H1 (cell line): ENCODE measurements around the gene FXR2. TPM values are rescaled to one million over a fixed set of nuclear protein-coding genes. Genes with fewer than 3 reads are reported as not detected.

ENCODE experiments used
- ATF3 ChIP-seq: IDR thresholded peaks from 2 replicates; pipeline ENCODE4 v1.6.1; 2011; ENCODE audit warnings: low read depth, mild to moderate bottlenecking, low read length; ENCODE audit not compliant: insufficient read depth
- BACH1 ChIP-seq: IDR thresholded peaks from 2 replicates; pipeline ENCODE4 v1.6.1; 2012; ENCODE audit warnings: low read length, improper control_type of control experiment
- CBX5 ChIP-seq: fragments of 300-800, 300-1000 bp; sonication (generic); IDR thresholded peaks from 2 replicates; pipeline ENCODE4 v1.7.1; 2016; ENCODE audit warnings: antibody characterized with exemption, low read length, low read depth
- CHD1 ChIP-seq: IDR thresholded peaks from 2 replicates; pipeline ENCODE4 v1.6.1; 2012; ENCODE audit warnings: low read depth, low read length, improper control_type of control experiment
- CTBP2 ChIP-seq: IDR thresholded peaks from 2 replicates; pipeline ENCODE4 v1.7.0; 2011; ENCODE audit warnings: borderline replicate concordance, mild to moderate bottlenecking, moderate library complexity, mixed read lengths, low read length; ENCODE audit not compliant: insufficient read depth, insufficient read length
- E2F6 ChIP-seq: IDR thresholded peaks from 2 replicates; pipeline ENCODE4 v1.6.1; 2012; ENCODE audit warnings: inconsistent platforms
- EP300 ChIP-seq, 2 experiments: IDR thresholded peaks; 1 replicate in 1 of 2; 2 replicates in 1 of 2; pipeline ENCODE4 v1.6.1; 2011 to 2012; ENCODE audit warnings: low read depth in 2 of 2, low read length in 2 of 2, mild to moderate bottlenecking in 2 of 2, borderline replicate concordance in 1 of 2, inconsistent platforms in 1 of 2, moderate library complexity in 1 of 2
- GABPA ChIP-seq: IDR thresholded peaks from 2 replicates; pipeline ENCODE4 v1.6.1; 2011; ENCODE audit warnings: mild to moderate bottlenecking, low read length, moderate library complexity, borderline replicate concordance; ENCODE audit not compliant: insufficient read depth
- JUN ChIP-seq: IDR thresholded peaks from 2 replicates; pipeline ENCODE4 v1.6.1; 2011; ENCODE audit warnings: low read depth, mild to moderate bottlenecking, improper control_type of control experiment, low read length
- JUND ChIP-seq: IDR thresholded peaks from 2 replicates; pipeline ENCODE4 v1.6.1; 2011; ENCODE audit warnings: mild to moderate bottlenecking, improper control_type of control experiment, low read length
- KDM5A ChIP-seq: fragments of 200-600 bp; IDR thresholded peaks from 2 replicates; pipeline ENCODE4 v1.7.1; 2012; ENCODE audit warnings: mild to moderate bottlenecking, low read length, inconsistent platforms, mixed read lengths
- NANOG ChIP-seq: IDR thresholded peaks from 2 replicates; pipeline ENCODE4 v1.6.1; 2011; ENCODE audit warnings: low read length, low read depth, mild to moderate bottlenecking, inconsistent platforms; ENCODE audit not compliant: insufficient read depth, poor library complexity, severe bottlenecking
- POU5F1 ChIP-seq: IDR thresholded peaks from 2 replicates; pipeline ENCODE4 v1.6.1; 2011; ENCODE audit warnings: low read depth, mild to moderate bottlenecking, low read length, moderate library complexity
- RFX5 ChIP-seq: IDR thresholded peaks from 2 replicates; pipeline ENCODE4 v1.6.1; 2011; ENCODE audit warnings: low read depth, low read length, improper control_type of control experiment, borderline replicate concordance
- RNF2 ChIP-seq: fragments of 200-900, 300-1000 bp; sonication (generic); IDR thresholded peaks from 2 replicates; pipeline ENCODE4 v1.7.1; 2016; ENCODE audit warnings: borderline replicate concordance, low read depth, mild to moderate bottlenecking, antibody characterized with exemption, low read length; ENCODE audit not compliant: poor library complexity, severe bottlenecking; ENCODE audit errors: missing control alignments
- SIX5 ChIP-seq: IDR thresholded peaks from 2 replicates; pipeline ENCODE4 v1.6.1; 2011; ENCODE audit warnings: mild to moderate bottlenecking, low read depth, low read length
- SP1 ChIP-seq: IDR thresholded peaks from 2 replicates; pipeline ENCODE4 v1.6.1; 2011; ENCODE audit warnings: low read depth, low read length
- SP4 ChIP-seq: IDR thresholded peaks from 2 replicates; pipeline ENCODE4 v1.6.1; 2012; ENCODE audit warnings: low read length, inconsistent platforms
- USF2 ChIP-seq: IDR thresholded peaks from 2 replicates; pipeline ENCODE4 v1.6.1; 2011; ENCODE audit warnings: low read length, improper control_type of control experiment
- polyA plus RNA-seq, 7 experiments: library from polyadenylated mRNA; depleted of rRNA in 3 of 7; stranded (reverse) in 5 of 7; unstranded in 2 of 7; fragments of >200 nt in 5 of 7; fragments of 200-250 nt in 2 of 7; gene quantifications; 1 replicate in 5 of 7; 2 replicates in 1 of 7; 4 replicates in 1 of 7; pipeline versions ENCODE4 v1.2.1 to v1.2.3, GENCODE V29; 2011 to 2013; ENCODE audit warnings: missing spikeins in 2 of 7, mixed read lengths in 2 of 7
- total RNA-seq: library from RNA; stranded (reverse); fragmentation: NEBNext Ultra II Directional; extraction: Animal tissue kit (Norgen Biotek cat#: 25700); gene quantifications from 2 replicates; pipeline ENCODE4 v1.2.1, GENCODE V29; 2021

The FXR2 gene
- total and polyA plus RNA-seq, 2 of the 8 experiments (the other 6 are each of a cell fraction or from before 2014, with no cell fraction given), result 26.2 to 44.0 TPM

- no peak for TF ChIP-seq SP1
- no peak for TF ChIP-seq RFX5
- TF ChIP-seq BACH1, result no peak
- no peak for TF ChIP-seq SP4
- TF ChIP-seq GABPA, result no peak
- no peak for TF ChIP-seq CHD1
- TF ChIP-seq RNF2, result no peak
- TF ChIP-seq KDM5A, result no peak
- TF ChIP-seq USF2, result no peak
- no peak for TF ChIP-seq JUND
- TF ChIP-seq CBX5, result no peak
- no peak for TF ChIP-seq JUN
- no peak for TF ChIP-seq POU5F1
- no peak for TF ChIP-seq NANOG
- TF ChIP-seq EP300 (IDR thresholded peaks at IDR 0.05; ENCODE audit: borderline replicate concordance in 1 of 2, low read depth in 2 of 2, low read length in 2 of 2), result no peak
- TF ChIP-seq ATF3, result no peak
- no peak for TF ChIP-seq SIX5
- no peak for TF ChIP-seq CTBP2
- TF ChIP-seq E2F6, result no peak
These were observed 35.9 kb upstream of the FXR2 start, which contains the start of gene ATP1B2 (continued) for GRCh38 chr17:7650509-7651096.
